Stimulated activated naive CD8-positive, alpha-beta T cell treated with anti-CD3 and anti-CD28 coated beads, Interleukin-15, amount 100 ng/mL, for 72 hours (primary cell): ENCODE data around the gene RALGAPA2.

Experiments
- ATAC-seq: fragments of 150-1000 bp; cut with Tn5 transposase; 2 replicates; pipeline ENCODE4 v1.10.0; 2021; ENCODE audit warnings: mild to moderate bottlenecking, moderate library complexity
- DNase-seq, 2 donors: peaks; one replicate each; pipeline ENCODE4 v3.0.0; 2021 to 2022
- H3K27ac Mint-ChIP-seq, 2 donors: one replicate each; pipeline ENCODE4 v1.8.0; 2022; ENCODE audit warnings: mild to moderate bottlenecking in 2 of 2, mixed read lengths in 2 of 2, moderate library complexity in 2 of 2
- H3K27me3 Mint-ChIP-seq: one replicate; pipeline ENCODE4 v1.8.0; 2022; ENCODE audit warnings: mixed read lengths
- H3K4me1 Mint-ChIP-seq: one replicate; pipeline ENCODE4 v1.8.0; 2022; ENCODE audit warnings: mild to moderate bottlenecking, mixed read lengths
- H3K4me3 Mint-ChIP-seq, 2 donors: one replicate each; pipeline ENCODE4 v1.8.0; 2022; ENCODE audit warnings: mild to moderate bottlenecking in 2 of 2, mixed read lengths in 2 of 2, moderate library complexity in 1 of 2
- H3K9me3 Mint-ChIP-seq, 2 donors: one replicate each; pipeline ENCODE4 v1.8.0; 2022; ENCODE audit warnings: mixed read lengths in 2 of 2

RALGAPA2 gene

DNA sequence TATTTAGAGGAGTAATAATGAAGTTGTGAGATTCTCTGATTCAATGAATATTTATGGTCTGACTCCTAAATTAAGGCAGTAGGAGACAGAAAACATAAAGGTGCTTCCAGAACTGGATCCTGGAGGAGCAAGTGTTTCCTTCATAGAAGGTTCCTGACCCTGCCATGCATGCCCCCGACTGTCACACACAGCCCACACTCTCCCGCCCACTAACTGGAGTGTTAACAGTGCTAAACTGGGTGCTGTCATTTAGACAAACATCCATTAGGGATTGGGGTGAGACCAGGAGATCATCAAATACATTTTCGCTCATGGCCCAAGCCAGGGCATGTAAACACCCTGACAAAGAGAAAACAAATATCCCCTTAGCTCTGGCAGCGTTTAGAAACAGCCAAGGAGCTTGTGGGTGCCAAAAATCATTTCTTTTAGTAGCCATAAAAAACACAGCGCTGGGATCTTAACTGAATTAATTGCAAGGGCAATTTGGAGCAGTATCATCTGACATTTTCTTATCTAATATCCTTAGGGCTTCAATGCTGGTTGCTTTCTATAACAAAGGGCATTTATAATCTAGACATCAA, 297.7 kb downstream of the RALGAPA2 start:
- Mint-ChIP-seq H3K4me1 (peaks cover 20% of the 10 kb centered on the region), H3K4me3 (no peak overlapping the region), H3K9me3 (no peaks in the 10 kb centered on the region), H3K27ac (peak overlapping the region in 1 of 2 donors; percentile 54), H3K27me3 (no peaks in the 10 kb centered on the region)
- DNase-seq = no peak
- ATAC-seq = no peak

- no peaks in the 10 kb centered on the region for H3K27me3 Mint-ChIP-seq
- DNase-seq (no peak), ATAC-seq (no peak)
- H3K9me3 Mint-ChIP-seq = no peaks in the 10 kb centered on the region
- H3K4me3 Mint-ChIP-seq = no peak overlapping the region
- peak overlapping the region in 1 of 2 donors; percentile 19 for H3K27ac Mint-ChIP-seq
- peaks cover 20% of the 10 kb centered on the region for H3K4me1 Mint-ChIP-seq
Observed at GRCh38 chr20:20413810-20414281, 298.6 kb downstream of the RALGAPA2 start.

GRCh38 chr20:20412750-20413149, 299.7 kb downstream of the RALGAPA2 start:
- no peaks in the 10 kb centered on the region for H3K27me3 Mint-ChIP-seq
- no peak overlapping the region for H3K4me3 Mint-ChIP-seq
- peak; percentile 63 for ATAC-seq
- H3K27ac Mint-ChIP-seq = no peak overlapping the region
- H3K4me1 Mint-ChIP-seq = peaks cover 14% of the 10 kb centered on the region
- H3K9me3 Mint-ChIP-seq = no peaks in the 10 kb centered on the region
- no peak for DNase-seq

GRCh38 chr20:20411836-20412235, 300.6 kb downstream of the RALGAPA2 start:
- DNase-seq (no peak), ATAC-seq (no peak)
- Mint-ChIP-seq H3K4me3 (no peak overlapping the region), H3K27ac (no peak overlapping the region), H3K9me3 (no peaks in the 10 kb centered on the region), H3K4me1 (peaks cover 7% of the 10 kb centered on the region), H3K27me3 (no peaks in the 10 kb centered on the region)

DNA sequence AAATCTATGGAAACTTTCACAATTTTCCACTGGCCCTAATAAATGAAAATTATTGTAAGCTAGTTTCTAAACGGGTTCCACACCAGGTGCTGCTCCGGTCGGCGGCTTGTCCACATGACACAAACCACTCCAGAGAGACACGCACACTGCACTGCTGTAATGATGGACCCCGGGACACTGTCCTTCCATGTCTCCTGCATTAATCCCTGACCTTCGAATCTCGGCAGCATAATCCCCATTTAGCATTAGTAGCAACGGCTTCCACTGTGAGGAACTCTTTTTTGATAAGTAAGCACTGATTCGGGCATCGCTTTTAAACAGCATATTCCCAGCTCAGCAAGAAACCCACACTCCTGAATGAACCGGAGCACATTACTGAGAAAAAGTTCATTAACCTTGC, 301.0 kb downstream of the RALGAPA2 start:
- Mint-ChIP-seq H3K4me1 (peaks cover 7% of the 10 kb centered on the region), H3K27ac (peak overlapping the region in 1 of 2 donors; percentile 50), H3K4me3 (no peak overlapping the region), H3K27me3 (no peaks in the 10 kb centered on the region), H3K9me3 (no peaks in the 10 kb centered on the region)
- ATAC-seq = no peak
- DNase-seq = no peak

DNA sequence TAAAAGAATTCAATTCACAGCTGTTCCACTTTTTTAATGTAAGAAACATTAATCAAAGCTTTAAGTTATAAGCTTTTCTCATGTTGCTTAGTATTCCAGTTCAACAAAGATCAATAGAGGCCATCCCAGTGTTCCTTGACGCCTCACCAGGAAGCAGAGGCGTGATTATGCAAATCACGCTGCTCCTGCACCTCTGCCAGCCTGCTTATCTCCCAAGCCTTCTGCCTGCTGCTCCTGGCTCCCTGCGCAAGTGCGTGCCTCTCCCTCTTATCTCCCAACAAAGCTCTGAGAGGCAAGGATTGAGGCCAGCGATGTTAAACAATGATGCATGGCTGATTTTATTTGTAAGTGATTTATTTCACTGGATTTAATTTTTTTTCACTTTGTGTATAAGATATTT, 301.8 kb downstream of the RALGAPA2 start:
- H3K27ac Mint-ChIP-seq = no peak overlapping the region
- H3K4me1 Mint-ChIP-seq = peaks cover 7% of the 10 kb centered on the region
- H3K9me3 Mint-ChIP-seq = no peaks in the 10 kb centered on the region
- no peak for ATAC-seq
- peak overlapping the region in 1 of 2 donors; percentile 9 for H3K4me3 Mint-ChIP-seq
- no peak for DNase-seq
- no peaks in the 10 kb centered on the region for H3K27me3 Mint-ChIP-seq

DNA sequence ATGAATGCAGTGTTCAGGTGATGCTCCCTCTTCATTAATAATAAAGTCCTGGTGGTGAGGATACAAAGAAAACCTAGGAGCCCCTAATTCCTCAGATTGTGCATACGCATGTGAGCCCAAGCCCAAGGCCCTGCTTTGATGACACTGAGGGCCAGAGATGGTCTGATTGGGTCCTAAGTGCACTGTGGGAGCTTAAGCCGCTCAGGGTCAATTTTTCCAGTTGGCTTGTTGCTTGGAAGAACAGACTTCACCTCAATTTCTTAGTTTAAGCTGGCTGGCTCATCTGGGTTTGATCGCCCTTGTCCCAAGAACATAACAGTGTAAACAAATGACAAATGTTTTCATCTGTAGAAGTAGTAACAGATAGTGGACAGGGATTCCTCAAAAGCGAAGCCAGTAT, 303.1 kb downstream of the RALGAPA2 start:
- Mint-ChIP-seq H3K27me3 (no peaks in the 10 kb centered on the region), H3K9me3 (no peaks in the 10 kb centered on the region), H3K4me1 (peaks cover 7% of the 10 kb centered on the region), H3K4me3 (no peak overlapping the region), H3K27ac (no peak overlapping the region)
- DNase-seq (no peak), ATAC-seq (no peak)

DNA sequence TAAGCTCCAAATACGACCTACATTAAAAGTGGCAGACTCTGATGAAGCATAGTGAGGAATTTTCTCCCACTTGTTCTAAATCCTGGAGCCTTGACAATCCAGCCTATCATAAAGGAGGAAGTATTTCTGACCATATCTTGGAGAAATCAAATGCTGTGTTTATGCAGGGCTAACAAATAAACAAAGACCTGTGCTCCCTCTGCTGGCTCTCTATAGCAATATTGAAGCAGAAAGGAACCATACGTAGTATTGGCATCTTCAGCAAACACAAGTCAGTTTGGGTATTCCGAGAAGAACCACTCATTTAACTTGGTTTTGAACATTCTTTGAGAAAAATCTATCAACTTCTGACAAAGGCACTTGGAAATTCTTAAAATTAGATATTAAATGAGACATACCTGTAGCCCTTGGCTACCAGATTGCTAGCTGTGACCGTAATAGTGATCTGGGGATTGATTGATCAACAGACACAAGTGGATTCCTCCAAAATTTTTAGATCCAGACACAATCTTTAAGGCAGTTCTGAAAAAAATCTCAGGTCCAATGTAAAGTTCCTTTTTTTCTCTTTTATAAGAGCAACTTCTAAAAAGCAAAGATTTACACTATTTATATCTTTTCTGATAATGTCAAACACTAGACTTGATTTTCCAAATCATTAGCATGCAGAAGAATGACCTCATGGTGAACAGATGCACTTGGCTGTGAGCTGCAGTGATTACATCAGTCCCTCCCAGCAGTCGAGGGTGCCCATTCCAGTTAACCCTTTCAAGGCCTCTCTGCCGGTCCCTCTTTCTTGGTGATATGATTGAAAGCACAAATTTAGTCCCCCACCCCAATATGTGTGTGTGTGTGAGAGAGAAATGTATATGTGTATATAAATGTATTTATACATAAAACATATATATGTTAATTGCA, 304.3 kb downstream of the RALGAPA2 start:
- Mint-ChIP-seq H3K4me1 (peaks cover 4% of the 10 kb centered on the region), H3K27ac (no peak overlapping the region), H3K4me3 (no peak overlapping the region), H3K27me3 (no peaks in the 10 kb centered on the region), H3K9me3 (no peaks in the 10 kb centered on the region)
- DNase-seq = no peak
- ATAC-seq = no peak

GRCh38 chr20:20406306-20406705, 306.1 kb downstream of the RALGAPA2 start:
- DNase-seq = no peak
- Mint-ChIP-seq H3K4me1 (no peaks in the 10 kb centered on the region), H3K27ac (peak overlapping the region in 1 of 2 donors; percentile 34), H3K9me3 (no peaks in the 10 kb centered on the region), H3K27me3 (no peaks in the 10 kb centered on the region), H3K4me3 (no peak overlapping the region)
- ATAC-seq = no peak

DNA sequence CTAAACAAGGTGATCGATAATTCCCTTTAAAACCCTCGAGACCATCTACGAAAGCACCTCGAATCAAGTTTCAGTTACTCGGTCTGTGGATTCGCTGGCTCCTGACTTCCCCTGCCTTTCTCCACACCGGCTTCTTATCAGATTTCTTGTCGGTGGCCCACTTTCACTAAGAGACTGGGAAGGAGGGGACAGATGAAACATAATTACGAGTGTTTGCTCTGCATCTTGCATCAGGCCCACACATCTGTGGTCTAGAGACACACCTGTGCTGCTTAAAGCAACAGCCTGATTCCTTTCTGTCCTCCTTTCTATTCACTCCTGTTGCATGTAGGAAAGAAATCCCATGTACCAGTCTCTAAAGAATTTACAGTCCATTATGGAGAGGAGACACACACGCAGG, 306.8 kb downstream of the RALGAPA2 start:
- Mint-ChIP-seq H3K27ac (peak overlapping the region in 1 of 2 donors; percentile 61), H3K4me3 (no peak overlapping the region), H3K9me3 (no peaks in the 10 kb centered on the region), H3K4me1 (no peaks in the 10 kb centered on the region), H3K27me3 (no peaks in the 10 kb centered on the region)
- DNase-seq (no peak), ATAC-seq (no peak)

GRCh38 chr20:20404633-20405032, 307.8 kb downstream of the RALGAPA2 start:
- ATAC-seq = no peak
- H3K4me1 Mint-ChIP-seq = no peaks in the 10 kb centered on the region
- no peaks in the 10 kb centered on the region for H3K27me3 Mint-ChIP-seq
- no peak overlapping the region for H3K27ac Mint-ChIP-seq
- no peak overlapping the region for H3K4me3 Mint-ChIP-seq
- no peaks in the 10 kb centered on the region for H3K9me3 Mint-ChIP-seq
- no peak for DNase-seq

- H3K4me3 Mint-ChIP-seq = no peak overlapping the region
- H3K9me3 Mint-ChIP-seq = no peaks in the 10 kb centered on the region
- DNase-seq (no peak), ATAC-seq (no peak)
- H3K27ac Mint-ChIP-seq = peak overlapping the region in 1 of 2 donors; percentile 5
- H3K4me1 Mint-ChIP-seq = no peaks in the 10 kb centered on the region
- H3K27me3 Mint-ChIP-seq = no peaks in the 10 kb centered on the region
Observed at GRCh38 chr20:20401991-20402390, 310.5 kb downstream of the RALGAPA2 start.

DNA sequence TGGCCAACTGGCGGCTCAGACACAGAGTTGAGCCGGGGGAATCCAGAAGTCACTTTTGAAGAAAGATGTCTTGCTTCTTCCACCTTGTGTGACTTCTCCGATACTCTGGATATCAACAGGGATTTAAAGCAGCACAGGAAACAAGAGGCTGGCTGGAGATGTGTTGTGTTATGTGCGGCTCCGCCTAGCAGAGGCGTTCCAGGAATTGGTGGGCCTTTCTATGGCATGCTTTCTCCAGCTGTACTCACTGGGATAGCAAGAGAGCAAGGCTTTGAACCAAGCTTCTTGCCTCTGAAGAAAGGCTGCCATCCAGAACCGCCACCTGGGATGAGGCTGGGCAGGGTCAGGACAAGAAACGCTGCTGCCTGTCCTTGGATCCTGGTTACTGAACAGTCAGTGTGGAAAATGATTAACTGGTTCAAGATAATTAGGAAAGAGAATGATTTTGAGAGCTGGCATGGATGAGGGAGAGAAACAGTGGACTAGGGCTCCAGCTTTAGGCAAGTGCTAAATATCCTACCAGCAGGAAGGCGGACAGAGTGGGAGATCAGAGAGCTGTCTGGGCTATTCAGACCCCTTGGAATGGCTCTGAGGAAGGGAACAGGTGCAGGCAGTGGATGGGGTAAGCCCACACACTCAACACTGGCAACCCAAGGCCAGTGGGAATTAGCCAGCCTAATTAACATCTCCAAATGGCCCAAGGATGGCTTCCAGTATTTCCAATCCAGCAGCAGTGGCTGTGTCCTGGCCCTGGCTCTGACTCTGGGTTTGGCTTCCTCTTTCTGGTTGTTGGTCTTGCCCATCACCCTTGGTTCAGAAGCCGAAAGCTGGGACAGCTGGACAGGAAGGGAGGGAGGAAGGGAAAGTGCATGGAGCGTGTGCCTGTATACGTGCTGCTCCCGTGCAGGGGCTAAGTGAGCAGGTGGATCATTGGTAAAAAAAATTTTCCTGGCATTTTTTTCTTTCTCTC, 312.6 kb downstream of the RALGAPA2 start:
- Mint-ChIP-seq H3K9me3 (no peaks in the 10 kb centered on the region), H3K4me3 (no peak overlapping the region), H3K27me3 (no peaks in the 10 kb centered on the region), H3K4me1 (no peaks in the 10 kb centered on the region), H3K27ac (no peak overlapping the region)
- DNase-seq = no peak
- no peak for ATAC-seq

DNA sequence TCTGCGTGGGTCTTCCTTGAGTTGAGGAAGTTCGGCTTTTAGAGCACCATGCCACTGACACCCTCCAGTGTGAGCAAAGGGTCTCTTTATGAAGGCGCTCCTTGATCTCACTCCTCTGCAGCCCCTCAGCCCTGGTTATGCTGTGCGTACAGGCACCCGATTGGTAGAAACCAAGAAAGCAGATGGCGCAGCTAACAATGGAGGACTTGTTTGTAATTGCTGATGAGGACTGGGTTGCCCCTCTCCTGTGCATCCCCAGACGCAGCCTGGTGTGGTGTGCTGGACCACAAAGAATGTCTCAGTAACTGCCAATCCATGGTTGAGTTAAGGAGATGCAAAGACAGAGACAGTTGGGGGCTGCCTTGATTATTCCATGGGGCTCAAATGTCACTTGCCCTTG, 314.3 kb downstream of the RALGAPA2 start:
- Mint-ChIP-seq H3K27ac (peak overlapping the region in 1 of 2 donors; percentile 72), H3K4me1 (no peaks in the 10 kb centered on the region), H3K9me3 (no peaks in the 10 kb centered on the region), H3K4me3 (no peak overlapping the region), H3K27me3 (no peaks in the 10 kb centered on the region)
- ATAC-seq (no peak), DNase-seq (no peak)

DNA sequence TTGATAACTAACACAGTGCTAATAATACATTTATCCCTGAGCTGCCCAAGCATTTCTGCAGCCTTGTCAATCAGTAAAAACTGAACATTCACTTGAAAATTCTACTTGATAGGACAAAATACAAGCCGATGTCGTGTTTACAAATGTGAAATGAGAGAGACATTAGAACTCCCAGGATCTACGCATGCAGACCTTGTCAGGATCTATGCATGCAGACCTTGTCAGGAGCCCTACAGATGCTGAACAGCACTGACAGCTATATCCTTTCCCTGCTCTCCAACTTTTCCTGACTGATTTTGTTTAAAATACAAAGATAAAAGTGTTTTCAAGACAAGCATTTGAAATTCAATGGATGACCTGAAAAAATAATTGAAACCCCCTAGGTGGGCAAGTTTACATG, 315.6 kb downstream of the RALGAPA2 start:
- ATAC-seq = no peak
- no peak for DNase-seq
- no peak overlapping the region for H3K4me3 Mint-ChIP-seq
- no peaks in the 10 kb centered on the region for H3K4me1 Mint-ChIP-seq
- no peaks in the 10 kb centered on the region for H3K9me3 Mint-ChIP-seq
- H3K27me3 Mint-ChIP-seq = no peaks in the 10 kb centered on the region
- no peak overlapping the region for H3K27ac Mint-ChIP-seq
